Measurements from ENCODE around the gene SPATA32. TPM values are rescaled to one million over a fixed set of nuclear protein-coding genes. Genes with fewer than 3 reads are reported as not detected.

The SPATA32 gene
- total and polyA plus RNA-seq, 5 donors from 2014 or later: 0.20 to 0.60 (median 0.36) TPM; not detected in 2

- no peaks in the 10 kb centered on the region for H3K9me3 ChIP-seq (ENCODE audit: control insufficient read depth in 2 of 2, low read length in 2 of 2)
- H3K36me3 ChIP-seq (ENCODE audit: control insufficient read depth, insufficient read depth, low read length): peaks cover 67% of the 10 kb centered on the region
- no peaks in the 10 kb centered on the region for H3K27me3 ChIP-seq (ENCODE audit: control insufficient read depth, insufficient read depth, low read length)
- peak overlapping the region in 1 of 4 donors; percentile 22 for H3K4me3 Mint-ChIP-seq
- peak overlapping the region in 2 of 3 donors; percentile 60 to 90 for H3K27ac Mint-ChIP-seq
- peaks cover 23% of the 10 kb centered on the region for H3K4me1 ChIP-seq (ENCODE audit: control insufficient read depth, insufficient read depth, low read length, poor library complexity, severe bottlenecking)
- no peak for DNase-seq
- peaks cover 0 to 50% (median 25%) of the 10 kb centered on the region in 4 donors for H3K4me1 Mint-ChIP-seq
- no peaks in the 10 kb centered on the region for H3K27me3 Mint-ChIP-seq
- no peak for ATAC-seq (ENCODE audit: low read depth in 2 of 2)
- peaks cover 0 to 2% (median 0%) of the 10 kb centered on the region in 7 donors for H3K9me3 Mint-ChIP-seq
- H3K27ac ChIP-seq (ENCODE audit: insufficient read depth, low read length, poor library complexity, severe bottlenecking): peak overlapping the region; percentile 39
- H3K36me3 Mint-ChIP-seq: peaks cover 23% of the 10 kb centered on the region
- no peak overlapping the region for H3K4me3 ChIP-seq (ENCODE audit: low read depth, low read length)
These were observed 29.4 kb upstream of the SPATA32 start for GRCh38 chr17:45291171-45291805.

- peak overlapping the region; percentile 1 for H3K27ac ChIP-seq (ENCODE audit: insufficient read depth, low read length, poor library complexity, severe bottlenecking)
- DNase-seq (no peak), ATAC-seq (ENCODE audit: low read depth in 2 of 2) (no peak)
- Mint-ChIP-seq H3K27me3 (no peaks in the 10 kb centered on the region), H3K4me1 (peaks cover 0 to 40% (median 18%) of the 10 kb centered on the region in 4 donors), H3K9me3 (peaks cover 0 to 2% (median 0%) of the 10 kb centered on the region in 7 donors), H3K4me3 (no peak overlapping the region), H3K36me3 (peaks cover 27% of the 10 kb centered on the region), H3K27ac (peak overlapping the region; percentile 60 to 94 (median 90))
- H3K36me3 ChIP-seq (ENCODE audit: control insufficient read depth, insufficient read depth, low read length): peaks cover 68% of the 10 kb centered on the region
- H3K27me3 ChIP-seq (ENCODE audit: control insufficient read depth, insufficient read depth, low read length): no peaks in the 10 kb centered on the region
- no peak overlapping the region for H3K4me3 ChIP-seq (ENCODE audit: low read depth, low read length)
- H3K4me1 ChIP-seq (ENCODE audit: control insufficient read depth, insufficient read depth, low read length, poor library complexity, severe bottlenecking): peaks cover 16% of the 10 kb centered on the region
- no peaks in the 10 kb centered on the region for H3K9me3 ChIP-seq (ENCODE audit: control insufficient read depth in 2 of 2, low read length in 2 of 2)
These were observed 28.4 kb upstream of the SPATA32 start for GRCh38 chr17:45290269-45290765.

- Histone ChIP-seq H3K27me3 (ENCODE audit: control insufficient read depth, insufficient read depth, low read length) (no peaks in the 10 kb centered on the region), H3K36me3 (ENCODE audit: control insufficient read depth, insufficient read depth, low read length) (peaks cover 72% of the 10 kb centered on the region), H3K27ac (ENCODE audit: insufficient read depth, low read length, poor library complexity, severe bottlenecking) (peak overlapping the region; percentile 26), H3K9me3 (ENCODE audit: control insufficient read depth in 2 of 2, low read length in 2 of 2) (no peaks in the 10 kb centered on the region), H3K4me3 (ENCODE audit: low read depth, low read length) (no peak overlapping the region), H3K4me1 (ENCODE audit: control insufficient read depth, insufficient read depth, low read length, poor library complexity, severe bottlenecking) (peaks cover 13% of the 10 kb centered on the region)
- Mint-ChIP-seq H3K27me3 (no peaks in the 10 kb centered on the region), H3K9me3 (peaks cover 0 to 2% (median 0%) of the 10 kb centered on the region in 7 donors), H3K4me3 (peak overlapping the region in 1 of 4 donors; percentile 86), H3K4me1 (peaks cover 0 to 34% (median 16%) of the 10 kb centered on the region in 4 donors), H3K36me3 (peaks cover 30% of the 10 kb centered on the region), H3K27ac (peak overlapping the region; percentile 68 to 73 (median 69))
- DNase-seq (no peak), ATAC-seq (ENCODE audit: low read depth in 2 of 2) (no peak)
These were observed 27.7 kb upstream of the SPATA32 start for GRCh38 chr17:45289301-45290268.

GRCh38 chr17:45288825-45289224 is 26.9 kb upstream of the SPATA32 start:
- Mint-ChIP-seq H3K4me3 (no peak overlapping the region), H3K9me3 (peaks cover 0 to 2% (median 0%) of the 10 kb centered on the region in 7 donors), H3K27me3 (no peaks in the 10 kb centered on the region), H3K4me1 (peaks cover 0 to 26% (median 16%) of the 10 kb centered on the region in 4 donors), H3K36me3 (peaks cover 34% of the 10 kb centered on the region), H3K27ac (no peak overlapping the region)
- no peak overlapping the region for H3K27ac ChIP-seq (ENCODE audit: insufficient read depth, low read length, poor library complexity, severe bottlenecking)
- peaks cover 5% of the 10 kb centered on the region for H3K4me1 ChIP-seq (ENCODE audit: control insufficient read depth, insufficient read depth, low read length, poor library complexity, severe bottlenecking)
- DNase-seq (no peak), ATAC-seq (ENCODE audit: low read depth in 2 of 2) (no peak)
- peaks cover 80% of the 10 kb centered on the region for H3K36me3 ChIP-seq (ENCODE audit: control insufficient read depth, insufficient read depth, low read length)
- H3K4me3 ChIP-seq (ENCODE audit: low read depth, low read length): no peak overlapping the region
- no peaks in the 10 kb centered on the region for H3K27me3 ChIP-seq (ENCODE audit: control insufficient read depth, insufficient read depth, low read length)
- H3K9me3 ChIP-seq (ENCODE audit: control insufficient read depth in 2 of 2, low read length in 2 of 2): no peaks in the 10 kb centered on the region

GRCh38 chr17:45287526-45288500 is 25.9 kb upstream of the SPATA32 start:
- no peak for DNase-seq
- Histone ChIP-seq H3K9me3 (ENCODE audit: control insufficient read depth in 2 of 2, low read length in 2 of 2) (no peaks in the 10 kb centered on the region), H3K36me3 (ENCODE audit: control insufficient read depth, insufficient read depth, low read length) (peaks cover 84% of the 10 kb centered on the region), H3K4me3 (ENCODE audit: low read depth, low read length) (no peak overlapping the region), H3K27me3 (ENCODE audit: control insufficient read depth, insufficient read depth, low read length) (no peaks in the 10 kb centered on the region), H3K27ac (ENCODE audit: insufficient read depth, low read length, poor library complexity, severe bottlenecking) (no peak overlapping the region), H3K4me1 (ENCODE audit: control insufficient read depth, insufficient read depth, low read length, poor library complexity, severe bottlenecking) (peaks cover 3% of the 10 kb centered on the region)
- H3K36me3 Mint-ChIP-seq: peaks cover 32% of the 10 kb centered on the region
- no peak overlapping the region for H3K27ac Mint-ChIP-seq
- peak overlapping the region in 1 of 4 donors; percentile 5 for H3K4me3 Mint-ChIP-seq
- no peak for ATAC-seq (ENCODE audit: low read depth in 2 of 2)
- no peaks in the 10 kb centered on the region for H3K27me3 Mint-ChIP-seq
- peaks cover 0 to 16% (median 12%) of the 10 kb centered on the region in 4 donors for H3K4me1 Mint-ChIP-seq
- peaks cover 0 to 2% (median 0%) of the 10 kb centered on the region in 7 donors for H3K9me3 Mint-ChIP-seq

- no peak for DNase-seq
- peaks cover 32% of the 10 kb centered on the region for H3K36me3 Mint-ChIP-seq
- no peak overlapping the region for H3K4me3 Mint-ChIP-seq
- H3K4me1 Mint-ChIP-seq: peaks cover 0 to 12% (median 5%) of the 10 kb centered on the region in 4 donors
- Histone ChIP-seq H3K4me3 (ENCODE audit: low read depth, low read length) (no peak overlapping the region), H3K36me3 (ENCODE audit: control insufficient read depth, insufficient read depth, low read length) (peaks cover 85% of the 10 kb centered on the region), H3K4me1 (ENCODE audit: control insufficient read depth, insufficient read depth, low read length, poor library complexity, severe bottlenecking) (no peaks in the 10 kb centered on the region), H3K9me3 (ENCODE audit: control insufficient read depth in 2 of 2, low read length in 2 of 2) (no peaks in the 10 kb centered on the region), H3K27ac (ENCODE audit: insufficient read depth, low read length, poor library complexity, severe bottlenecking) (no peak overlapping the region), H3K27me3 (ENCODE audit: control insufficient read depth, insufficient read depth, low read length) (no peaks in the 10 kb centered on the region)
- peaks cover 0 to 2% (median 0%) of the 10 kb centered on the region in 7 donors for H3K9me3 Mint-ChIP-seq
- H3K27ac Mint-ChIP-seq: no peak overlapping the region
- no peak for ATAC-seq (ENCODE audit: low read depth in 2 of 2)
- no peaks in the 10 kb centered on the region for H3K27me3 Mint-ChIP-seq
These were observed 24.4 kb upstream of the SPATA32 start for GRCh38 chr17:45286286-45286685.

All from CD4-positive, CD25-positive, alpha-beta regulatory T cell (primary cell).